PC-3 (cell line): ENCODE measurements around the gene INMT. TPM values are rescaled to one million over a fixed set of nuclear protein-coding genes. Genes with fewer than 3 reads are reported as not detected.

Experiments used
- ATAC-seq: fragments of 200-7000 bp; cut with Tn5 transposase; 2 replicates; pipeline ENCODE4 v1.9.1; 2020; ENCODE audit warnings: mild to moderate bottlenecking, moderate library complexity
- BruUV-seq: library from RNA; stranded (reverse); fragments of 400-500 nt; replicated peaks from 2 replicates; lab custom pipeline; 2021; lab: Mats Ljungman, UMichigan
- CTCF ChIA-PET: fragments of 300-600 bp; sonication (Branson Sonifier 250); formaldehyde crosslinking; loops from one replicate; lab custom pipeline; 2022; ENCODE audit warnings: antibody characterized with exemption; lab: Charles Lee
- POLR2A ChIA-PET: fragments of 300-600 bp; sonication (Branson Sonifier 250); formaldehyde crosslinking; loops from one replicate; lab custom pipeline; 2022; ENCODE audit warnings: antibody characterized with exemption; ENCODE audit not compliant: unreplicated experiment; lab: Charles Lee
- DNase-seq: peaks from one replicate; pipeline ENCODE4 v3.0.0-alpha.2; 2015
- H2AFZ ChIP-seq: fragments of 300-600 bp; sonication (generic); 2 replicates; pipeline ENCODE4 v1.6.0; 2016; ENCODE audit warnings: antibody characterized with exemption, low read length
- H3F3A ChIP-seq: fragments of 300-600 bp; sonication (generic); one replicate; pipeline ENCODE4 v1.6.0; 2017; ENCODE audit warnings: antibody characterized with exemption, low read length, control low read depth, mild to moderate bottlenecking; ENCODE audit not compliant: unreplicated experiment
- H3K27ac ChIP-seq: fragments of 300-600 bp; sonication (generic); 2 replicates; pipeline ENCODE4 v1.5.1; 2016; ENCODE audit warnings: mild to moderate bottlenecking, low read length
- H3K27me3 ChIP-seq: fragments of 300-600 bp; sonication (generic); 2 replicates; pipeline ENCODE4 v1.6.1; 2016; ENCODE audit warnings: low read length, mixed read lengths
- H3K36me3 ChIP-seq: fragments of 300-600 bp; sonication (generic); 2 replicates; pipeline ENCODE4 v1.6.1; 2016; ENCODE audit warnings: low read depth, mixed run types, low read length, mixed read lengths
- H3K4me1 ChIP-seq: fragments of 300-600 bp; sonication (generic); 2 replicates; pipeline ENCODE4 v1.5.1; 2016; ENCODE audit warnings: low read length; ENCODE audit not compliant: insufficient read depth
- H3K4me2 ChIP-seq: fragments of 300-600 bp; sonication (generic); 2 replicates; pipeline ENCODE4 v1.6.0; 2016; ENCODE audit warnings: low read length
- H3K4me3 ChIP-seq: fragments of 300-600 bp; sonication (generic); 2 replicates; pipeline ENCODE4 v1.5.1; 2016; ENCODE audit warnings: mild to moderate bottlenecking, low read length, mixed read lengths
- H3K79me2 ChIP-seq: fragments of 300-600 bp; sonication (generic); 2 replicates; pipeline ENCODE4 v1.6.1; 2017; ENCODE audit warnings: low read length, mixed read lengths
- H3K9ac ChIP-seq: fragments of 300-600 bp; sonication (generic); 2 replicates; pipeline ENCODE4 v1.6.0; 2016; ENCODE audit warnings: mild to moderate bottlenecking, low read length
- H3K9me2 ChIP-seq: fragments of 300-600 bp; sonication (generic); replicated peaks from 2 replicates; pipeline ENCODE4 v1.6.1; 2016; ENCODE audit warnings: mixed run types, low read length, mixed read lengths
- H3K9me3 ChIP-seq: fragments of 300-600 bp; sonication (generic); 2 replicates; pipeline ENCODE4 v1.6.1; 2016; ENCODE audit warnings: low read length, mixed read lengths
- H4K20me1 ChIP-seq: fragments of 300-600 bp; sonication (generic); 2 replicates; pipeline ENCODE4 v1.6.1; 2016; ENCODE audit warnings: low read length, mixed read lengths
- EZH2 ChIP-seq: fragments of 300-600 bp; sonication (generic); IDR thresholded peaks from one replicate; pipeline ENCODE4 v1.6.1; 2017; ENCODE audit warnings: antibody characterized with exemption, mild to moderate bottlenecking, low read length; ENCODE audit not compliant: unreplicated experiment
- EZH2phosphoT487 ChIP-seq: fragments of 300-600 bp; sonication (generic); IDR thresholded peaks from 2 replicates; pipeline ENCODE4 v1.6.1; 2018; ENCODE audit warnings: mild to moderate bottlenecking, antibody characterized with exemption, low read length, borderline replicate concordance
- intact Hi-C: fragments of 100-400 bp; cut with micrococcal nuclease; formaldehyde crosslinking; loops from 2 replicates; pipeline ENCODE4 v1.9.0; 2023
- total RNA-seq: library from RNA; depleted of rRNA; stranded (reverse); fragments of >200 nt; gene quantifications from 2 replicates; pipeline ENCODE4 v1.2.3, GENCODE V29; 2014
- TF ChIP-seq, protein P1 (sequence below): fragments of 300-600 bp; sonication (generic); conservative IDR thresholded peaks from 2 replicates; pipeline ENCODE4 v1.5.1; 2017; ENCODE audit warnings: antibody characterized with exemption, low read depth, mild to moderate bottlenecking, low read length

The INMT gene
- total RNA-seq, 1 experiment from 2014 or later, result not detected

DNA sequence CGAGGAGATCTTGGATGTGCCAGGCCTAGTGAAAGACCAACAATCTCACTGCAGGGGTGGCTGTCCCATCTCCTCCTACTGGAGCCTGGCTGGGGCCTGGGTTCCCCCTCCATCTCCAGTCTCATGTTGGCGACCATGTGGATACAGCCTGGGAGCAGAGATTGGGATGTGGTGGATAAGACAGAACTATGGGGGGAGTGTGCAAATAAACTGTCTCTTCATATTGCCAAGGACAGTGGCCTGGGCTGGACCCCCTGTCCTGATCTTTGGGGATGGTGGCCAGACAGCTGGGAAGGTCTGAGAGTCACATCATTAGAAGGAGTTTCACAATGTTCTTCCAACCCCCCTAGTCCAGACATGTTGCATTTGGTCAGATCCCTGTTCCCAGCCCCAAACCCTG, 13.5 kb downstream of the INMT start:
- Histone ChIP-seq H3K27ac (no peak overlapping the region), H3K36me3 (no peaks in the 10 kb centered on the region), H3K9ac (no peak overlapping the region), H2AFZ (no peak overlapping the region), H3K27me3 (no peaks in the 10 kb centered on the region), H3F3A (no peaks in the 10 kb centered on the region), H4K20me1 (no peaks in the 10 kb centered on the region), H3K9me2 (no peaks in the 10 kb centered on the region), H3K4me2 (no peak overlapping the region), H3K4me3 (no peak overlapping the region), H3K79me2 (no peaks in the 10 kb centered on the region), H3K9me3 (no peaks in the 10 kb centered on the region), H3K4me1 (no peaks in the 10 kb centered on the region)
- CTCF ChIA-PET, result no interaction called here
- BruUV-seq, result no TSS peak
- intact Hi-C loops, result no loop called here
- no peak for TF ChIP-seq EZH2
- TF ChIP-seq, protein P1, sequence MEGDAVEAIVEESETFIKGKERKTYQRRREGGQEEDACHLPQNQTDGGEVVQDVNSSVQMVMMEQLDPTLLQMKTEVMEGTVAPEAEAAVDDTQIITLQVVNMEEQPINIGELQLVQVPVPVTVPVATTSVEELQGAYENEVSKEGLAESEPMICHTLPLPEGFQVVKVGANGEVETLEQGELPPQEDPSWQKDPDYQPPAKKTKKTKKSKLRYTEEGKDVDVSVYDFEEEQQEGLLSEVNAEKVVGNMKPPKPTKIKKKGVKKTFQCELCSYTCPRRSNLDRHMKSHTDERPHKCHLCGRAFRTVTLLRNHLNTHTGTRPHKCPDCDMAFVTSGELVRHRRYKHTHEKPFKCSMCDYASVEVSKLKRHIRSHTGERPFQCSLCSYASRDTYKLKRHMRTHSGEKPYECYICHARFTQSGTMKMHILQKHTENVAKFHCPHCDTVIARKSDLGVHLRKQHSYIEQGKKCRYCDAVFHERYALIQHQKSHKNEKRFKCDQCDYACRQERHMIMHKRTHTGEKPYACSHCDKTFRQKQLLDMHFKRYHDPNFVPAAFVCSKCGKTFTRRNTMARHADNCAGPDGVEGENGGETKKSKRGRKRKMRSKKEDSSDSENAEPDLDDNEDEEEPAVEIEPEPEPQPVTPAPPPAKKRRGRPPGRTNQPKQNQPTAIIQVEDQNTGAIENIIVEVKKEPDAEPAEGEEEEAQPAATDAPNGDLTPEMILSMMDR, result no peak
- no peak for TF ChIP-seq EZH2phosphoT487
- POLR2A ChIA-PET, result no interaction called here
- ATAC-seq (no peak), DNase-seq (no peak)

DNA sequence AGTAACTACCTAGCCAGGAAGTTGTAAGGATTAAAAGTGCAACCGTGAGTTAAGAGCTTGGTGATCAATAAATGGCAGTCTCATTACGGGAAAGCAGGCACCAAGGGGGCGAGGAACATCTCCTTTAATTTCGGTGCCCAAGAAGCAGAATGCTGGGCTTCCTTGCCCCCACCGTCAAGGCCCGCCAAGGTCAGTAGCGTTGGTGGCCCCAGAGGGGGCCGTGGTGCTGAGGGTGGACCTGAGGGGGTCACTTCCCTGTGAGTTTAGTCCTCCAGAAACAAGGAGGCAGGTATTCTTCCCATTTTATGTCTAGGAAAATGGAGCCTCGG, 18.9 kb downstream of the INMT start:
- 0 out of 2 replicates have a peak, but pooled peaks cover 6% of the 10 kb centered on the region for H3K4me1 ChIP-seq
- no peaks in the 10 kb centered on the region for H3K27me3 ChIP-seq
- no peak overlapping the region for H3K27ac ChIP-seq
- peak overlapping the region; percentile 99 for H2AFZ ChIP-seq
- H3K9ac ChIP-seq, result peak overlapping the region; percentile 65
- H3K36me3 ChIP-seq, result no peaks in the 10 kb centered on the region
- ChIA-PET POLR2A (interaction anchor here (0.5 kb wide), 1 partner anchor 40 kb away, joined by 6 read pairs; no protein-coding TSS in a partner anchor), CTCF (no interaction called here)
- H4K20me1 ChIP-seq, result no peaks in the 10 kb centered on the region
- no peak for ATAC-seq
- no peaks in the 10 kb centered on the region for H3K9me3 ChIP-seq
- H3K4me3 ChIP-seq, result peak overlapping the region; percentile 98; the same call in 1 of the 2 replicates
- no peaks in the 10 kb centered on the region for H3K9me2 ChIP-seq
- no peak for DNase-seq
- no TSS peak for BruUV-seq
- no peaks in the 10 kb centered on the region for H3F3A ChIP-seq
- no peak for TF ChIP-seq EZH2phosphoT487
- TF ChIP-seq EZH2, result no peak
- TF ChIP-seq, protein P1, result no peak
- peak overlapping the region; percentile 91 for H3K4me2 ChIP-seq
- intact Hi-C loops, result no loop called here
- H3K79me2 ChIP-seq, result peaks cover 8% of the 10 kb centered on the region; the same call in 1 of the 2 replicates

DNA sequence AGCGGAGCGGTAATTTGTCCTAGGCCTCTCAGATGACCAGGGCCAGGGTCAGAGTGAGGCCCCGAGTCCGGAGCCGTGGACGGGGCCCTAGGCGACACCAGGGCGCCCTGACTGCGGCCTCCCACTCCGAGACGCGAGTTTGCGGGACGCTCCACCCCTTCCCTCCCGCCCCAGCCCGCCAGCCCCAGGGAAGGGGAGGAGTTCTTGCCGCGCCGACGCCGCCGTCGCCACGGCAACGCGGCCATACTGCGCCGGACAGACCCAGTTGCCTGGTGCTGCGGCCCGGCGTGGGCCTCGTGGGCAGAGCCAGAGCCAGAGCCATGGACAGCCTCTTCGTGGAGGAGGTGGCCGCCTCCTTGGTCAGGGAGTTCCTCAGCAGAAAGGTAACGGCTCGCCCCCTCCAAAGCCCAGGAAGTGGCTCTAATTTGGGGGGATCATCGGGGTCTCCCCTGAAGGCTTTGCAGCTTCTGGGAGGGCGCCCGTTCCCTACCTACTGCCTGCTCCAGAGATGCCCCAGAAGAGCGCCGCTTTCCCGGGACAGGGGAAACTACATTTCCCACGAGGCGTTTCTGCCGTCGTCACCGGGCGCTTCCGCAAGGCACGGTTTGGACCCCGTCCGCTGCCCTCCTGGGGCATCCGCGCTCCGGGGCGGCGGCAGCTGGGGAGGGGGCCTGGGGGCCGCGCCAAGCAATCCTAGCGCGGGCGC, 19.4 kb downstream of the INMT start, which contains the start of gene MINDY4:
Gene MINDY4, plus strand, starts transcription at position 244 of the 706 bp plus-strand sequence. Its CDS starts 77 bp downstream, at position 321.
- TF ChIP-seq, protein P1, result no peak
- TF ChIP-seq EZH2, result no peak
- no peak for TF ChIP-seq EZH2phosphoT487
- H3K4me3 ChIP-seq, result peak within 1 kb of the TSS; percentile 98
- H3K9ac ChIP-seq, result peak within 1 kb of the TSS; percentile 65
- ATAC-seq, result peak; percentile 87
- H3K27me3 ChIP-seq, result no peaks in the 10 kb centered on the region
- POLR2A ChIA-PET, result no interaction called here
- no peaks in the 10 kb centered on the region for H3F3A ChIP-seq
- H3K79me2 ChIP-seq, result peaks cover 8% of the 10 kb centered on the region; the same call in 1 of the 2 replicates
- no peaks in the 10 kb centered on the region for H3K36me3 ChIP-seq
- H2AFZ ChIP-seq, result peak within 1 kb of the TSS; percentile 99
- CTCF ChIA-PET, result no interaction called here
- 0 out of 2 replicates have a peak, but pooled peaks cover 6% of the 10 kb centered on the region for H3K4me1 ChIP-seq
- H3K4me2 ChIP-seq, result peak within 1 kb of the TSS; percentile 91
- no peak within 1 kb of the TSS for H3K27ac ChIP-seq
- H4K20me1 ChIP-seq, result no peaks in the 10 kb centered on the region
- DNase-seq, result peak; percentile 42
- no TSS peak for BruUV-seq
- intact Hi-C loops, result no loop called here
- H3K9me3 ChIP-seq, result no peaks in the 10 kb centered on the region
- H3K9me2 ChIP-seq, result no peaks in the 10 kb centered on the region
